Hematopoietic multipotent progenitor cell treated with erythropoietin and hydrocortisone succinate and interleukin-3 and kit ligand, for 17 days (in vitro differentiated cells): ENCODE data around the gene RECK.
A peak's percentile ranks its signal among the peaks of the same experiment; 100 is the strongest.
"Not testable (repeated sequence)": the region's sequence is repeated elsewhere in the genome, so short reads cannot be mapped to it uniquely, and the experiment has no call there.

ENCODE experiments used
- DNase-seq: peaks from one replicate; pipeline ENCODE4 v3.0.0-alpha.2; 2015; ENCODE audit warnings: low spot score

The RECK gene

DNA sequence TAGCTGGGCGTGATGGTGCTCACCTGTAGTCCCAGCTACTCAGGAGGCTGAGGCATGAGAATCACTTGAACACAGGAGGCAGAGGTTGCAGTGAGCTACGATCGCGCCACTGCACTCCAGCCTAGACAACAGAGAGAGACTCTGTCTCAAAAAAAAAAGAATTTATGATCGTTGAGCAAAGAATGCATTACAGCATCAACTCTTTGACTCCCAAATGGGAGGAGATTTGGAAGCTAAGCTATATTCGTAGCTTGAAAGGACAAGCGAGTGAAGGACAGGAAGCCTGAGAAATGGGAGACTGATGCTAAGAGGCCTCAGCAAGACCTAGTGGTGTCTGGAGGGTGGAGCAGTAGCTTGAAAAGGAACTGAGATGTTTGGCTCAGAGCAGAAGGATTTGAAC is 122.2 kb downstream of the RECK start:
- DNase-seq: no peak

DNA sequence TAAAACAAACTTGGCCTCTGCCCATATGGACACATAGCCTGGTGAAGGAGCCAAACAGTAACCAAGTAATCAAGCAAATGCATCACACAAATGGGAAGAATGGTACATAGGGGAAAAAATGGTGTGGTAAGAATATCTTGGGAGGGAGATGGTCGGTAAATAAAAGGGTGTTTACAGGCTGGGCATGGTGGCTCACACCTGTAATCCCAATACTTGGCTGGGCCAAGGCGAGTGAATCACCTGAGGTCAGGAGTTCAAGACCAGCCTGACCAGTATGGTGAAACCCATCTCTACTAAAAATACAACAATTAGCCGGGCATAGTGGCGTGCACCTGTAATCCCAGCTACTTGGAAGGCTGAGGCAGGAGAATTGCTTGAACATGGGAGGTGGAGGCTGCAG is 122.8 kb downstream of the RECK start:
- DNase-seq: not testable (repeated sequence)

DNA sequence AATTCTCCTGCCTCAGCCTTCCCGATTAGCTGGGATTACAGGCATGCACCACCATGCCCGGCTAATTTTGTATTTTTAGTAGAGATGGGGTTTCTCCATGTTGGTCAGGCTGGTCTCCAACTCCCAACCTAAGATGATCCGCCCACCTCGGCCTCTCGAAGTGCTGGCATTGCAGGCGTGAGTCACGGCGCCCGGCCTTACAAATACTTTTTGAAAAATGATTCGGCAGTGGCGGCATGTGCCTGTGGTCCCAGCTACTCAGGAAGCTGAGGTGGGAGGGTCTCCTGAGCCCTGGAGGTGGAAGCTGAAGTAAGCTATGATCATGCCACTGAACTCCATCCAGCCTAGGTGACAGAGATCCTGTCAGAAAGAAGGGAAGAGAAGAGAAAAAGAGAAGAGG is 123.4 kb downstream of the RECK start:
- DNase-seq: not testable (repeated sequence)

DNA sequence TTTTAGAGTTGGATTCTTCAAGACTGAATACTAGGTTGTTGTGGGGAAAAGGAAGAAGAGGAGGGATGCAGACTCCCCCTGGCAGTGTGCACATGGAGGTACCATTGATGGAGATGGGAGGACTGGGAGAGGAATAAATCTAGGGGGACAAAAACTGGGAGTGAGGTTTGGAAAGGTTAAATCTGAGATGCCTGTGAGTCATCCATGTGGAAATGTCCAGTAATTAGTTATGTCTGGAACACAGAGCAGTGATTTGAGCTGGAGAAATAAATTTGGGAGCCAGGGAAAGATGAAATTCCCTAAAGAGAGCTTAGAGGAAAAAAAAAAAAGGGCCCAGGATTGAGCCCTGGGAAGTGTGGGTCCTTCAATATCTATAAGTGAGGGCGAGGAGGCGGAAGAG is 124.5 kb downstream of the RECK start:
- DNase-seq: no peak

DNA sequence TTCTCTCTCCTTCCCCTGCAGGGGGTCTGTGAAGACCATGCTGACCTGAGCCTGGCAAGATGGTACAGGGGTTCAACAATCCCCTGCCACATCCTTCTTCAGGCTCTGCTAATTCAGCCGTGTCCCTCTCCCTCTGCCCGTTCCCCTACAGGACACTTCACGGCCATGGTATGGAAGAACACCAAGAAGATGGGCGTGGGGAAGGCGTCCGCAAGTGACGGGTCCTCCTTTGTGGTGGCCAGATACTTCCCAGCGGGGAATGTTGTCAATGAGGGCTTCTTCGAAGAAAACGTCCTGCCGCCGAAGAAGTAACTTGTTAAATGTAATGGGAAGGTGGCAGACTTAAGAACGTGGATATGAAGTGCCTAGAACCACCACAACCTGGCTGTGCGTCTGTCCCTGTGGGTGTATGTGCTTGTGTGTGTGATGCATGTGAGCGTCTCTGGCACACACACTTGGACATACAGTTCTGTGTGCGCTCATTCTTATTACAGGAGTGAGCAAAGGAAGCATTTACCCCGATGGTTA is 125.6 kb downstream of the RECK start:
- no peak for DNase-seq

DNA sequence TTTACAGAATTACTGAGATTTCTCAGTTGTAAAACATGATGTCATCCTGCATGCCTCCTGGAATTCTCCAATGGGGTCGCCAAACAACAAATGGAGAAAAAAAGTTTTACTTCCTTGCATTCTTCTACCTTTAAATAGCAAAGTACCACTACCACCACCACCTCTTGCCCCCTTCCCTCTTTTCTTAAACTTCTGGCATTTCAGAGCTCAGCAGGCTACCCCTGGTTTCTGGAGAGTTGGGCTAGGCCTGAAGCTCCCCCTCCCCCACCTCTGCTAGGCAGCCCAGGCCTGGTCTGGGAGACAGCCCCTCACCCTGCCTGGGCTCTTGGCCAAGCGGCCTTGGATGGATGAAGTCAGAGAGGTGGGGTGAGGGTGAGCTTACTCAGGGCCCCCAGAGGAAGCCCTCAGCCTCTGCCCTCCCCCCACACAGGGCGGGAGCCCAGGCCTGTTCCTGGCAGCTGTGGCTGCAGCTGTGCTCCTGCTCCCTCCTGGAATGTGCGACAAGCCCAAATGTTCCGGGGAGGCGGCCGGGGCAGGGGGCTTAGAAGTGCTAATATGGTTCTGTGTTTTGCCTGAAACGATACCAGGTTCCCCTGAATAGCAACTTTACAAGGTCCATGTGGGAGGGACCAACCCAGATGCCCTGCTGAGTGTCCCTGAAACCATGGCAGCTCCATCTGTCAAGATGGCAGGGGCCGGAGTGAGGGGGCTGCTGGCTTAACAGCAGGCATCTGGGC is 126.5 kb downstream of the RECK start:
- DNase-seq: no peak

DNA sequence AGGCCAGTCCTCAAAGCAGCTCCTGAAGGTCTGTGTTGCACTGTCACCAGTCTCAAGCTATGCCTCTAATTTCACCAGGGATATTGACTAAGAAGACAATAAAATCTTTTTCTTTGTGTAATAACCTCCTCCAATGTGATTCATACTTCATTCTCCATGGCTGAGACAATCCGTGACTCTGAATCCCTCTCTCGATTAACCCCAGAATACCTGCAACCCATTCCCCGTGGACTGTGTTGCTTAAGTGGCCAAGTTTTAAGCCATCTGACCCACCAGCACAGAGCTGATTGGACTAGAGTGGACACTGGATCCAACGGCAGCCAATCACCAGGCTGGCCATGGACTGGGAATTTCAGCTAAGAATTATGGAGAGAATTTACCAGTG is 127.1 kb downstream of the RECK start:
- DNase-seq: no peak

DNA sequence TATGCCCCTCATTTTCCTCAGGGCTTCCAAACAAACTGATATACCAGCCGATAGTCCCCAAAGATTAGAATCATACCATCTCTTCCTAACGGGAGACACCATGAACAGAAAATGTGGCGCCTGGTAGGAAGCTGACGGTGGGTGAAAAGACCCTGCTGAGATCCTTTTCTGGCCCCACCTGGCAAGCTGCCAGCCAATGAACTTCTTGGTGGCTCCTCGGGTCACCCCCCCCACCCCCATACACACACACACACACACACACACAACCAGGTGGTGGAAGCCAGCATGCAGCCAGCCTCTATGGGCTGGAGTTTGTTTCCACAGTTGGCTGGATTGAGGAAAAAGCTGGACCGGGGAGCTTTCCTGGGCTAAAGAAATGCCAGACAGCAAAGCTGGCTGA is 127.7 kb downstream of the RECK start:
- no peak for DNase-seq

DNA sequence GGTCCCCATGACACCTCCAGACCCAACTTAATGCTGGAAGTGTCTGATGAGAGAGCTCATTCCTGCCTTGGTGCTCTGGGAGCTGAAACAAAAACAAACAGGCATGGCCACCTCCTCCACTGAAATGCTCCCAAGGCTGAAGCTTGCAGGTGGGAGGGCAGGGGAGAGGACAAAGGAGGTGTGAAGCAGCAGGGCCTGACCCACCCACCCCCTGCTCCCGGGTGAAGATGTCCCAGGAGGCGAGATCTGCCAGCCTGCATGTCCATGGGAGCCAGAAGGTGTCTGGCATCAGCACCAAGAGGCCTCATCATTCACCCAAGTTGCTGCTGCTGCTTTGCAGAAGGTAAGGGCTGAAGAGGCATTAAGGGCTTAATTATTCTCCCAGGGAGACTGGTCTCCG is 128.3 kb downstream of the RECK start:
- no peak for DNase-seq

DNA sequence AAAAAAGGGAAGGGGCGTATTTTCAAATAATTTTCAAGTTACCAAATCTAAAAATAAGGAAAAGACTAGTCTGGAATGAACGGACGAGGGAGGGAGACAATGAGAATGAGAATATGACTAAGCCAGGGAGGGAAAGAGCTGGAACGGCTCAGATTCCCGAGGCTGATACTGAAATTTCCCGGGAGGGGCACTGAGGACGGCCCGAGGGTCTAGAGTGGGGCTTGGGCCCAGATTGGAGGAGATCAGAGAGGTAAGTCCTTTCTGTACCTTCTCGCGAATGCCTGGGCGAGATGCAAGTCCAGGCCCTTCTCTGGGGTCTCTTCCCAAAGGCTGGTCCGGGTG is 129.1 kb downstream of the RECK start:
- no peak for DNase-seq

DNA sequence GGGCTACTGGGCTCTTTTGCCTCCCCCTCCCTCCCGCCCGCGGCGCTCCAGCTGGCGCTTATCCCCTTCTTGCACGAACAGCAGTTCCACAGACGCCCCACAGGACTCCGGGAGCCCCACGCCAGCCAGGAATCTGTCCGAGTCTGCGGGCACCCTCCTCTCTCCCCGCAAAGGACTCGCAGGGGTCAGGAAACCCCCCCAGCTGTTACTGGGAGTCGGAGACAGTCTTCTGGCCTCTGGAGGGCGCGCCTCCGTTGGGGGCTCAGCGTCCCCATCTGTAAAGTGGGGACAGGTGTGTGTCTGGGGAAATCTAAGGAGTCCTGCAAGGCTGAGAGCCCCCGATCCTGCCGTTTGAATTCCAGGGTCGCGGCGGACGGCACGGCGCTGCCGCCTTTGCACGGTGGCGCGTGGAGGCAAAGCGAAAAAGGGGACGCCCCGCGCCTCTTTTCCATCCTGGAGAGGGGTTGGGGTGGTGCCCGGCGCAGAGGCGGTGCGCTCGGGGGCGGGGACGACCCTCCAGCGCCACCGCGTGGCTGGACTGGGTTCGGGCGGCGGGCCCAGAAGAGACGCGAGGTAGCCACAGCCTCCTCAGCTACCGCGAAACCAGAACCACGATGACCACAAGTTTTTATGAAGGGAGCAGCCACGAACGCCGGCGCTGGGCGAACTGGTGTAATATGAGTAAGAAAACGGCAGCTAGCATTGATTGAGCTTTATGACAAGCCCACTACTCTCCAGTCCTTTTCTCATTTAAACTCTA is 129.6 kb downstream of the RECK start:
- peak; percentile 72 for DNase-seq

DNA sequence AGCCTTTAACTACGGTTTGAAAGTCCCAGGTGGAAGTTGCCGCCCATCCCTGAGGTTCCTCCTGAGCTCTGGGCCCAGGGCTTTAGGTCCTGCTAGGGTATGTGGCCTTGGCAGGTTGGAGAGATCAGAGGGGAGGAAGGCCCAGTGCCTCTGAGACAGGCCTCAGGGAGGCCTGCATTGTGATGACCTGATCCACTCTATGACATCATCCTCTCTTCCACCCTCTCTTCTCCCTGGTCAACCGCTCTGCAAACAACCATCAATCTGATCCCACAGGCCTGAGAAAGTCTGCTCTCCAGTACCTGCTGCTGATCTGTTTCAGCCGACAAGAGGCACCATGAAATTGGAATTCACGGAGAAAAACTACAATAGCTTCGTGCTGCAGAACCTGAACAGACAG is 132.5 kb downstream of the RECK start, which contains the start of gene CCIN:
CCIN (plus strand) TSS at position 223 of the 400 bp plus-strand sequence; CDS start at position 338, 115 bp downstream.
- no peak for DNase-seq

DNA sequence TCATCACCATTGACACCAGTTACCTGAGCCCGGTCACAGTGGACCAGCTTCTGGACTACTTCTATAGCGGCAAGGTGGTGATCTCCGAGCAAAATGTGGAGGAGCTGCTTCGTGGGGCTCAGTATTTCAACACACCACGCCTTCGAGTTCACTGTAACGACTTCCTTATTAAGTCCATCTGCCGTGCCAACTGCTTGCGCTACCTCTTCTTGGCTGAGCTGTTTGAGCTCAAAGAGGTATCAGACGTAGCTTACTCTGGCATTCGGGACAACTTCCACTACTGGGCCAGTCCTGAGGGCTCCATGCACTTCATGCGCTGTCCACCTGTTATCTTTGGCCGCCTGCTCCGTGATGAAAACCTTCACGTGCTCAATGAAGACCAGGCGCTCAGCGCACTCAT is 133.0 kb downstream of the RECK start:
- no peak for DNase-seq

DNA sequence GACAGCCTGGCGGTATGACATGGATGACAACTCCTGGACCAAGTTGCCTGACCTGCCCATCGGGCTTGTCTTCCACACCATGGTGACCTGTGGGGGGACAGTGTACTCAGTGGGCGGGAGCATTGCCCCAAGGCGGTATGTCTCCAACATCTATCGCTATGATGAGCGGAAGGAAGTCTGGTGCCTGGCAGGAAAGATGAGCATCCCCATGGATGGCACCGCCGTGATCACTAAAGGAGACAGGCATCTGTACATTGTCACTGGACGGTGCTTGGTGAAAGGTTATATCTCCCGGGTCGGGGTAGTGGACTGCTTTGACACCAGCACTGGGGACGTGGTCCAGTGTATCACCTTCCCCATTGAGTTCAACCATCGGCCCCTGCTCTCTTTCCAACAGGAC is 133.8 kb downstream of the RECK start:
- DNase-seq: no peak

DNA sequence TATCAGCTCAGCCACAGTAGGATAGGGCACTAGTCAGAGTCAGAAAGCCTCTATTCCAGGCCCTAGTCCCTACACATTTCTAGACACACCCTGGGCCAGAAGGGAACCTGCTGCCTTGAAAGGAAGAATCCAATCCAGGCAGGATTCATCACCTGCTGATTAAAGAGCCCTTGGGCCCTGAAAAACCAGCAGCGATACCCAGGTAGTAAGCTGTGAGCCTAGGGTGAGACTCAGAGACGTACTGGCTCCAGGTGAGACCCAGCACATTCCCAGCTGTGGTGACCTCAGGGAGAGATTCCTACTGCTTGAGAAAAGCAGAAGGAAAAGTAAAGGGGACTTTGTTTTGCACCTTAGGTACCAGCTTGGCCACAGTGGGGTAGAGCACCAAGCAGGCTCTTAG is 137.1 kb downstream of the RECK start:
- DNase-seq: no peak
